ENCODE data around the gene SCAF1.

DNA sequence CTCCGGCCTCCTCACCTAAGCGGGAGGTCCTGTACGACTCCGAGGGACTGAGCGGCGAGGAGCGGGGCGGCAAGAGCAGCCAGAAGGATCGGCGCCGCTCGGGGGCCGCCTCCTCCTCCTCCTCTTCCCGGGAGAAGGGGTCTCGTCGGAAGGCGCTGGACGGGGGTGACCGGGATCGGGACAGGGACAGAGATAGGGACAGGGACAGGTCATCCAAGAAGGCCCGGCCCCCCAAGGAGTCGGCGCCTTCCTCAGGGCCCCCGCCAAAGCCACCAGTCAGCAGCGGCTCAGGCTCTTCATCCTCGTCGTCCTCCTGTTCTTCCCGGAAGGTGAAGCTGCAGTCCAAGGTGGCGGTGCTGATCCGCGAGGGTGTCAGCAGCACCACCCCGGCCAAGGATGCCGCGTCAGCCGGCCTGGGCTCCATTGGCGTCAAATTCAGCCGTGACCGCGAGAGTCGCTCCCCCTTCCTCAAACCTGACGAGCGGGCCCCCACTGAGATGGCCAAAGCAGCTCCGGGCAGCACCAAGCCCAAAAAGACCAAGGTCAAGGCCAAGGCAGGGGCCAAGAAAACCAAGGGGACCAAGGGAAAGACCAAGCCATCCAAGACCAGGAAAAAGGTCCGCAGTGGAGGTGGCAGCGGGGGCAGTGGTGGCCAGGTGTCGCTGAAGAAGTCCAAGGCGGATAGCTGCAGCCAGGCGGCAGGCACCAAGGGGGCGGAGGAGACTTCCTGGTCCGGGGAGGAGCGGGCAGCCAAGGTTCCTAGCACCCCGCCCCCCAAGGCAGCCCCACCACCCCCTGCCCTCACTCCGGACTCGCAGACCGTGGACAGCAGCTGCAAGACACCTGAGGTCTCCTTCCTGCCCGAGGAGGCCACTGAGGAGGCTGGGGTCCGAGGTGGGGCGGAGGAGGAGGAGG lies 10.8 kb downstream of the SCAF1 start:
- TF ChIP-seq, protein P1, sequence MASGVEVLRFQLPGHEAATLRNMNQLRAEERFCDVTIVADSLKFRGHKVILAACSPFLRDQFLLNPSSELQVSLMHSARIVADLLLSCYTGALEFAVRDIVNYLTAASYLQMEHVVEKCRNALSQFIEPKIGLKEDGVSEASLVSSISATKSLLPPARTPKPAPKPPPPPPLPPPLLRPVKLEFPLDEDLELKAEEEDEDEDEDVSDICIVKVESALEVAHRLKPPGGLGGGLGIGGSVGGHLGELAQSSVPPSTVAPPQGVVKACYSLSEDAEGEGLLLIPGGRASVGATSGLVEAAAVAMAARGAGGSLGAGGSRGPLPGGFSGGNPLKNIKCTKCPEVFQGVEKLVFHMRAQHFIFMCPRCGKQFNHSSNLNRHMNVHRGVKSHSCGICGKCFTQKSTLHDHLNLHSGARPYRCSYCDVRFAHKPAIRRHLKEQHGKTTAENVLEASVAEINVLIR (CRISPR knock-in tag; IDR thresholded peaks at IDR 0.05), result no peak
- TF ChIP-seq POLR2AphosphoS5 (IDR thresholded peaks at IDR 0.05; ENCODE audit: control insufficient read depth, insufficient read depth, low read depth, low read length) (no peak), ZFP1 (CRISPR knock-in tag; IDR thresholded peaks at IDR 0.05) (no peak), E2F6 (IDR thresholded peaks at IDR 0.05; ENCODE audit: borderline replicate concordance in 1 of 2, extremely low read depth in 1 of 2, insufficient read depth in 1 of 2, insufficient read length in 1 of 2, low read depth in 1 of 2, low read length in 1 of 2, poor library complexity in 1 of 2, severe bottlenecking in 1 of 2) (no peak), KLF10 (CRISPR knock-in tag; IDR thresholded peaks at IDR 0.05) (no peak), ILK (tag; IDR thresholded peaks at IDR 0.05; ENCODE audit: borderline replicate concordance, low read depth) (no peak), NFIC (IDR thresholded peaks at IDR 0.05) (no peak), TAF1 (IDR thresholded peaks at IDR 0.05; ENCODE audit: control insufficient read depth, extremely low read depth, insufficient read depth, low read length, severe bottlenecking) (no peak), YY1 (IDR thresholded peaks at IDR 0.05; ENCODE audit: borderline replicate concordance in 1 of 3, control insufficient read depth in 1 of 3, extremely low read depth in 1 of 3, insufficient read depth in 3 of 3, insufficient read length in 1 of 3, insufficient replicate concordance in 2 of 3, low read depth in 1 of 3, low read length in 2 of 3) (no peak), POLR2A (conservative IDR thresholded peaks at IDR 0.05) (no peak), GABPA (tag; conservative IDR thresholded peaks at IDR 0.05; ENCODE audit: low read depth) (no peak)
- TF ChIP-seq, protein P2, sequence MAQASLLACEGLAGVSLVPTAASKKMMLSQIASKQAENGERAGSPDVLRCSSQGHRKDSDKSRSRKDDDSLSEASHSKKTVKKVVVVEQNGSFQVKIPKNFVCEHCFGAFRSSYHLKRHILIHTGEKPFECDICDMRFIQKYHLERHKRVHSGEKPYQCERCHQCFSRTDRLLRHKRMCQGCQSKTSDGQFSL (CRISPR knock-in tag; IDR thresholded peaks at IDR 0.05), result no peak
- TF ChIP-seq, protein P2 (tag; IDR thresholded peaks at IDR 0.05), result no peak

All from K562 (cell line).